ENCODE data around the gene PHLDB1.
"Not testable (repeated sequence)": the region's sequence is repeated elsewhere in the genome, so short reads cannot be mapped to it uniquely, and the experiment has no call there.

Gene PHLDB1

GRCh38 chr11:118610773-118611432 is 3.5 kb downstream of the PHLDB1 start:
- CTCF ChIA-PET: interaction anchor here (0.7 to 2.8 kb wide), 6 partner anchors 10 to 38 kb away, joined by 3 to 33 read pairs (median 4); no protein-coding TSS in a partner anchor
- no peak overlapping the region for H3K27ac Mint-ChIP-seq
- peaks cover 24% of the 10 kb centered on the region for H3K4me1 Mint-ChIP-seq
- no peaks in the 10 kb centered on the region for H3K36me3 Mint-ChIP-seq
- no peaks in the 10 kb centered on the region for H3K9me3 Mint-ChIP-seq
- H3K4me3 Mint-ChIP-seq: peak overlapping the region; percentile 43
- H3K27me3 Mint-ChIP-seq: peaks cover 81% of the 10 kb centered on the region
- peak; percentile 87 for DNase-seq

- H3K36me3 Mint-ChIP-seq, H3K9me3 Mint-ChIP-seq: not testable (repeated sequence)
- H3K4me3 Mint-ChIP-seq: peak overlapping the region; percentile 43
Measured at GRCh38 chr11:118611433-118611795, 4.0 kb downstream of the PHLDB1 start.

GRCh38 chr11:118612378-118612777 is 5.0 kb downstream of the PHLDB1 start:
- Mint-ChIP-seq H3K9me3 (no peaks in the 10 kb centered on the region), H3K4me1 (peaks cover 20% of the 10 kb centered on the region)
- no peak for DNase-seq

More at GRCh38 chr11:118611433-118611795, 4.0 kb downstream of the PHLDB1 start:
- DNase-seq, H3K27ac Mint-ChIP-seq: not testable (repeated sequence)
- peaks cover 76% of the 10 kb centered on the region for H3K27me3 Mint-ChIP-seq
- H3K4me1 Mint-ChIP-seq: peaks cover 24% of the 10 kb centered on the region
- CTCF ChIA-PET: interaction anchor here (0.7 to 2.1 kb wide), 7 partner anchors 9 to 466 kb away, joined by 3 to 23 read pairs (median 3); no protein-coding TSS in a partner anchor

GRCh38 chr11:118614511-118614910 is 7.1 kb downstream of the PHLDB1 start:
- H3K4me3 Mint-ChIP-seq: no peak overlapping the region
- no peaks in the 10 kb centered on the region for H3K9me3 Mint-ChIP-seq
- H3K4me1 Mint-ChIP-seq: peaks cover 9% of the 10 kb centered on the region
- H3K27ac Mint-ChIP-seq: no peak overlapping the region
- no peak for DNase-seq
- no peaks in the 10 kb centered on the region for H3K36me3 Mint-ChIP-seq
- CTCF ChIA-PET: interaction anchor here (1.1 to 1.2 kb wide), 2 partner anchors 9 to 20 kb away, joined by 4 to 7 read pairs; no protein-coding TSS in a partner anchor
- H3K27me3 Mint-ChIP-seq: peaks cover 59% of the 10 kb centered on the region

More at GRCh38 chr11:118612378-118612777, 5.0 kb downstream of the PHLDB1 start:
- peaks cover 66% of the 10 kb centered on the region for H3K27me3 Mint-ChIP-seq
- no peak overlapping the region for H3K27ac Mint-ChIP-seq
- H3K4me3 Mint-ChIP-seq: no peak overlapping the region
- no peaks in the 10 kb centered on the region for H3K36me3 Mint-ChIP-seq
- CTCF ChIA-PET: interaction anchor here (1.2 to 2.1 kb wide), 7 partner anchors 10 to 467 kb away, joined by 3 to 23 read pairs (median 4); no protein-coding TSS in a partner anchor

- H3K27me3 Mint-ChIP-seq: peaks cover 59% of the 10 kb centered on the region
- CTCF ChIA-PET: no interaction called here
- H3K27ac Mint-ChIP-seq: no peak overlapping the region
- H3K9me3 Mint-ChIP-seq: no peaks in the 10 kb centered on the region
- H3K4me1 Mint-ChIP-seq: peaks cover 8% of the 10 kb centered on the region
- no peak overlapping the region for H3K4me3 Mint-ChIP-seq
- no peak for DNase-seq
- no peaks in the 10 kb centered on the region for H3K36me3 Mint-ChIP-seq
Measured at GRCh38 chr11:118615282-118615975, 8.0 kb downstream of the PHLDB1 start.

- CTCF ChIA-PET: interaction anchor here (1.2 kb wide), 1 partner anchor 21 kb away, joined by 5 read pairs; no protein-coding TSS in a partner anchor
- Mint-ChIP-seq H3K27ac (no peak overlapping the region), H3K9me3 (no peaks in the 10 kb centered on the region), H3K27me3 (peaks cover 59% of the 10 kb centered on the region), H3K4me3 (no peak overlapping the region), H3K4me1 (peaks cover 12% of the 10 kb centered on the region), H3K36me3 (no peaks in the 10 kb centered on the region)
- no peak for DNase-seq
Measured at GRCh38 chr11:118615976-118616371, 8.6 kb downstream of the PHLDB1 start.

- no peaks in the 10 kb centered on the region for H3K9me3 Mint-ChIP-seq
- DNase-seq: no peak
- CTCF ChIA-PET: interaction anchor here (1.3 to 2.0 kb wide), 3 partner anchors 10 to 42 kb away, joined by 5 to 8 read pairs (median 6); no protein-coding TSS in a partner anchor
Measured at GRCh38 chr11:118618115-118618990, 10.9 kb downstream of the PHLDB1 start.

GRCh38 chr11:118618991-118619375 is 11.6 kb downstream of the PHLDB1 start:
- H3K36me3 Mint-ChIP-seq: no peaks in the 10 kb centered on the region
- no peak for DNase-seq
- H3K27me3 Mint-ChIP-seq: peaks cover 64% of the 10 kb centered on the region
- no peak overlapping the region for H3K4me3 Mint-ChIP-seq
- CTCF ChIA-PET: interaction anchor here (1.3 to 2.0 kb wide), 3 partner anchors 10 to 41 kb away, joined by 5 to 8 read pairs (median 6); no protein-coding TSS in a partner anchor
- peaks cover 13% of the 10 kb centered on the region for H3K4me1 Mint-ChIP-seq
- no peak overlapping the region for H3K27ac Mint-ChIP-seq
- H3K9me3 Mint-ChIP-seq: no peaks in the 10 kb centered on the region

More at GRCh38 chr11:118618115-118618990, 10.9 kb downstream of the PHLDB1 start:
- Mint-ChIP-seq H3K4me1 (peaks cover 13% of the 10 kb centered on the region), H3K27ac (no peak overlapping the region), H3K4me3 (no peak overlapping the region), H3K27me3 (peaks cover 64% of the 10 kb centered on the region), H3K36me3 (no peaks in the 10 kb centered on the region)

GRCh38 chr11:118619444-118620197 is 12.2 kb downstream of the PHLDB1 start:
- Mint-ChIP-seq H3K36me3 (no peaks in the 10 kb centered on the region), H3K27ac (no peak overlapping the region), H3K9me3 (no peaks in the 10 kb centered on the region), H3K4me1 (peaks cover 13% of the 10 kb centered on the region), H3K4me3 (no peak overlapping the region), H3K27me3 (peaks cover 58% of the 10 kb centered on the region)
- CTCF ChIA-PET: interaction anchor here (1.3 to 2.0 kb wide), 3 partner anchors 11 to 41 kb away, joined by 5 to 8 read pairs (median 6); no protein-coding TSS in a partner anchor
- no peak for DNase-seq

GRCh38 chr11:118620529-118621070 is 13.2 kb downstream of the PHLDB1 start:
- H3K9me3 Mint-ChIP-seq: no peaks in the 10 kb centered on the region
- CTCF ChIA-PET: interaction anchor here (0.8 to 2.0 kb wide), 2 partner anchors 9 to 12 kb away, joined by 3 to 8 read pairs; no protein-coding TSS in a partner anchor
- peaks cover 13% of the 10 kb centered on the region for H3K4me1 Mint-ChIP-seq
- no peak overlapping the region for H3K27ac Mint-ChIP-seq
- no peaks in the 10 kb centered on the region for H3K36me3 Mint-ChIP-seq
- peaks cover 58% of the 10 kb centered on the region for H3K27me3 Mint-ChIP-seq
- peak overlapping the region; percentile 35 for H3K4me3 Mint-ChIP-seq
- no peak for DNase-seq

- peak overlapping the region; percentile 35 for H3K4me3 Mint-ChIP-seq
- peaks cover 13% of the 10 kb centered on the region for H3K4me1 Mint-ChIP-seq
- H3K9me3 Mint-ChIP-seq: no peaks in the 10 kb centered on the region
- no peak overlapping the region for H3K27ac Mint-ChIP-seq
- CTCF ChIA-PET: interaction anchor here (0.7 to 1.6 kb wide), 4 partner anchors 8 to 15 kb away, joined by 3 to 4 read pairs (median 3); no protein-coding TSS in a partner anchor
- H3K36me3 Mint-ChIP-seq: no peaks in the 10 kb centered on the region
- peak; percentile 53 for DNase-seq
- peaks cover 58% of the 10 kb centered on the region for H3K27me3 Mint-ChIP-seq
Measured at GRCh38 chr11:118621071-118621783, 13.8 kb downstream of the PHLDB1 start.

- Mint-ChIP-seq H3K4me1 (peaks cover 13% of the 10 kb centered on the region), H3K9me3 (no peaks in the 10 kb centered on the region), H3K27ac (no peak overlapping the region), H3K27me3 (peaks cover 58% of the 10 kb centered on the region), H3K36me3 (no peaks in the 10 kb centered on the region), H3K4me3 (no peak overlapping the region)
- no peak for DNase-seq
- CTCF ChIA-PET: interaction anchor here (0.7 to 1.6 kb wide), 2 partner anchors 9 to 15 kb away, joined by 3 to 4 read pairs; no protein-coding TSS in a partner anchor
Measured at GRCh38 chr11:118621784-118622375, 14.5 kb downstream of the PHLDB1 start.
